HG03159 (cell line): ENCODE data around the gene LBH.

ENCODE experiments used
- ATAC-seq: cut with Tn5 transposase; IDR thresholded peaks from one replicate; pipeline ENCODE4 v1.9.1; 2021; ENCODE audit warnings: mild to moderate bottlenecking, moderate library complexity; ENCODE audit not compliant: unreplicated experiment

The LBH gene

DNA sequence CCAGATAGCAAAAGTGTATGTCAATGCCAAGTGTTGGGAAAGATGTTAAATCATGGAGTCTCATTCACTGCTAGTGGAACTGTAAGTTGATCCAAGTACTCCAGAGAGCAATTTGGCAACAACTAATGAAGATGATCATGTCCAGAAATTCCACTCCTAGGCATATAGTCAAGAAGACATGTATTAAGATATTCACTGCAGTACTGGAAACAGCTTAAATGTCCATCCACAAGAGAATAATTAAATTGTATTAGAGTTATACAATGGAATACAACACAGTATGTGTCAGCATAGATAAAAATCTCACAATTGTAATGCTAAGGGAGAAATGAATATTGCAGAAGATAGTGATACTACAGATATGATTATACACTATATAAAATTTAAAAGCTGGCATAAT lies 15.2 kb upstream of the LBH start:
- no peak for ATAC-seq

DNA sequence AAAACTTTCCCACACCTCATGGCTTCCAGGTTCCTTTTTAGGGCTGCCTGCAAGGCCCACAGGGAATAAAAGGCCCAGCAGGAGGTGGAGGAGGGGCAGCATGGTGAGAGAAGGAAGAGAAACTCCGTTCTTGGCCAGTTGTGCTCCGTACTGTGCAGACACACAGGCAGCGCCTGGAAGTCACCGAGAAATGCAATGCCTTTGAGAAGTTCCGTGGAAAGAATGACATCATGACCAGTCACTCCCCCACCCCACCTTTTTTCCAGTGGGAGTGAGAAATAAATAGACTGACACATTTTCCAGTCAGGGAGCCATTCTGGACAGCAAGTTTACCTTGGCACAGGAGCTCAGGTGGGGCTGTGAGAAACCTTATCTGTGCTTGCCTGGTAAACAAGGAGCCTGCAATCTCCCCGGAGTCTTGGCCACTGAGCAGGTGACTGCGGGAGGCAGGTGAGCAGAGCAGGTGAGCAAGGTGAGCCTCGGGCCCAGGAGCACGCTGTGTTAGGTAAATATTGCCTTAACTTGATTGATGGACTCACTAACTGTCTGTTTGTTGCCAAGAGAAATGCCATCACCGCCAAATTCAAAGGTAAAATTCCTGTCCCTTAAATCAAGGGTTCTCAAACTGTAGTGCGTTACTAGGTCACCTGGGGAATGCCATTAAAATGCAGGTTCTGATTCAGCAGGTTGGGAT lies 13.5 kb upstream of the LBH start:
- ATAC-seq, result no peak

DNA sequence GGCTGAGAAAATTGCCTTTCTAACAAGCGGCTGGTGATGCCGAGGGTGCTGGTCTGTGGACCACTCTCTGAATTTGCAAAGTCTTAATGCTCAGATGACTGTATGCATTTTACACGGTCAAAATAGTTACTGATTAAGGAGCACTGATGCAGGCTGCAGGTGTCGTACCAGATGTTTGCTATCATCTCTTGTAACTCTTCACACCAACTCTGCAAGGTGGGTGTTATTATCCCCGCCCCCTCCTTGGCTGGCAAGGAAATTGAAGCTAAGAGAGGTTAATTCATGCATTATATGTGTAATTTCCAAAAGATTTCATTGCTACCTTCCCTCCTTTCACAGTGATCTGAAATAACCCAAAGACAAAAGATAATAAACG lies 13.0 kb upstream of the LBH start:
- no peak for ATAC-seq

DNA sequence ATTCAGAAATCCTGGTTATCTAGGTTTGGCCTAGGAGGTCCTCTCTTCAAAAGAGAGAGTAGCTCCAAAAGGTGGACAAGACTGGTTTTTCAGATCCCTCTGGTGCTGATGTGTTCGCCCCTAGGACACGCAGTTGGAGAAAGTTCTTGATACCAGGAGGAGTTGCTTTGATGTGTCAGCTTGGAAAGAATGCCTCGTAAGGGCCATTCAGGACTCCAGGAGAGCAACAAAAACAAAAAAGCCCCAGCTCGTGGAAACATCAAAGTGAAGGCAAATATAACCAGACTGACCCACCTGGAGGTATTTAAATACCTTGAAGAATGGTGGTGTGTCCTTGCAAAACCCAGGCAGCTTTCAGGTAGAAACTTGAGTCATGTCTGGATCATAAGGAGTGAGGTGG lies 12.5 kb upstream of the LBH start:
- ATAC-seq, result no peak

DNA sequence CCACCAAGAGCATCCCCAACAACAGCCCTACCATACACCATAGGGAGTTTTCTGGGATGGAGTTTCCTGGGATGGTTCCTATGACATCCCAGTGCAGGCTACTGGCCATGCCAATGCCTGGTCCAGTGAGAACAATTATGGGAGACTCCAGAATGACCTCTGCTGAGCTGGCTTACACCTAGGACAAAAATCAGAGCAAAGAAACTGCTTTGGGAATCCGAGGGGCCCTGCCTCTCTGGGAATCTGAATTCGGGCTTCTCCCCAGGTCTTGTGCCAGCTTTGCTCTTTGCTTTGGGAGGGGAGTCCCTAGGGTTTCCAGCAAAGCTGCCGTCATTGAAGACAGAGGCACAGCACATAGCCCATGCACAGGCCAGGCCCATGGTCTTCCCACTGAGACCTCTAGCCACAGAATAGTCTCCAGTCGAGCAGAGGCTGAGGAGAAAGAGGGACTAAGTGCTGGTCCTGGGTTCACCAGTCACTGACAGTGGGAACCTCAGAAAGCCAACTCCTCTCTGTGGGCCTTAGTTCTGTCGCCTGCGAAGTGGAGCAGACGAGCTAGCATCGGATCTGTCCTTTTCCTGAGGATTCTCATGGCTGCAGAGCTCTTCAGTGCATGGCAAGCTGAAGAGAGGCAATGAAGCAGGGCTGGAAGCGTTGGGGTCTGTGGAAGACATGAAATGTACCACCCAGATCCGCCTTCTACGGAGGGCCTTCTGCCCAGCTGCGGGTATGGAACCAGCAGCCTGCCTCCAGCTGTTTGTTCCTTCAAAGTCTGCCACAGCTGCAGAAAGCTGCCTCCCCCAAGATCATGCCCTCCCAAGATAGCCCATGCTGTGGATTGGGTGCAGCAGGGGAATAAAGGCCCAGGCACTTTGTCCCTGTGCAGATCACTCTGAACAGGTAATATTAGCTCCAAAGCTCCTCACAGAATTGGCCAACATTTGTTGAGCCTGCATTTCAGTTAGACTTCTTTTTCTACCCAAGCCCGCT lies 11.2 kb upstream of the LBH start:
- ATAC-seq, result no peak

DNA sequence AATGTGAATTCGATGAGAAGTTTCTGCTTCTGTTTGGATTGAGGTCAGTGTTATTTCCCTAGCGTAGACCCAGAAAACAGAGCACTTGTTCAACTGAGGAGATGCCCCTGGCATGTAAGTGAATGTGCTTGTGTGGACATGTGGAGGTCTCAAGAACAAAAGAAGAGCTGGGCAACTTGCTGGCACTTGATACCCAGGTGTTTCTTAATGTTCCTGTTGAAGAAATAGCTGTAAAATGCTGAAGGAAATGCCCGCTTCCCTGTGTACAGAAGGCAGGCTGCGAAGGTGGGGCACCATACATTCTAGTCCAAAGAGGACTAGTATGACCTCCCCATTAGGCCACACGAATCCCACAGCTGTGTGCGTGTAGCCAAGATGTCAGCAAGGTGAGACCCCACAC lies 9.8 kb upstream of the LBH start:
- ATAC-seq, result no peak

DNA sequence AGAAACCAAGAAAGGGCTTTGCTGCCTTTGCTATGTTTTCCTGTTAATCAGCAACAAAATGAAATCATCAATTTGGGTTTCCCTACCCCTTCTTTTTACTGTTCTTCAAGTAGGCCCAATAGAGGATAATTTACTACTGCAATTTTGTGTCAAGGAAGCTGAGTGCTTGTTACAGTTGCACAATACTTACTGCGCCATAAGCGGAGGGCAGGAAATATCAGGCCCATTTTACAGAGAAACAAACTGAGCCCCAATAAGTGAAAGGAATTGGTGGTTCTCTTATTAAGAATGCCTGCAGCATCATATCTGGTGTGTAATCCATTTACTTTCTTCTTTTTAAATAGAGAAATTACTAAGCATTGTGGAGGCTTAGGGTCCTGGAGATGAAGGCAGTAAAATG lies 9.3 kb upstream of the LBH start:
- ATAC-seq, result no peak

DNA sequence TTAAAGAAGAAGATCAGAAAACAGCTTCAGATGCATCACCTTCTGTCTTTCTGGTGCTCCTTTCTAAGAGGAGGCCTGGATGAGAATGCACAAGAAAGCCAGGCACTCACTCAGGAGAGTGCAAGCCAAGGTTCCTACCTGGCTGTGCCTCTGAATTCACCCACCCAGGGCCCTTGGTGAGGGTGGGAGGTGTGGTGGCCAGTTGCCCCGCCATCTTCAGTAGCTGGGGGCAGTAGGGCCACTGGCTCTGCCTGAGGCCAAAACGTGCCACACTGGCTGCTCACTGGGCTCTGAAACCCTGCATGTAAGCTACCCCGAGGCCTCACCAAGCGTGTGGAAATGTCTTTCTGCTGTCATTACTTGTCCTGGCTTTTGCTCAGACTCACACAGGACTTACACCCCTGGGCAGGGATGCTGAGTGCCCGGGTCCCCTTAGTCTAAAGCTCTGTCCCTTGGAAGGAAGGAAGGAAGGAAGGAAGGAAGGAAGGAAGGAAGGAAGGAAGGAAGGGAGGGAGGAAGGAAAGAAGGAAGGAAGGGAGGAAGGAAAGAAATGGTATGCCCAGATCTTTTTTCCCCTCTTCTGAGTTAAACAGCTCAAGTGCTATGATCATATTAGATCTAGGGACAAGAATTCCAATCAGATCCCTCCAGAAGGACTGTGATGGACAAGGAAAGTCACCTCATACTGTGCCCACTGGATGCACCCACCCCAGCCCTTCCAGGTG lies 8.5 kb upstream of the LBH start:
- no peak for ATAC-seq

DNA sequence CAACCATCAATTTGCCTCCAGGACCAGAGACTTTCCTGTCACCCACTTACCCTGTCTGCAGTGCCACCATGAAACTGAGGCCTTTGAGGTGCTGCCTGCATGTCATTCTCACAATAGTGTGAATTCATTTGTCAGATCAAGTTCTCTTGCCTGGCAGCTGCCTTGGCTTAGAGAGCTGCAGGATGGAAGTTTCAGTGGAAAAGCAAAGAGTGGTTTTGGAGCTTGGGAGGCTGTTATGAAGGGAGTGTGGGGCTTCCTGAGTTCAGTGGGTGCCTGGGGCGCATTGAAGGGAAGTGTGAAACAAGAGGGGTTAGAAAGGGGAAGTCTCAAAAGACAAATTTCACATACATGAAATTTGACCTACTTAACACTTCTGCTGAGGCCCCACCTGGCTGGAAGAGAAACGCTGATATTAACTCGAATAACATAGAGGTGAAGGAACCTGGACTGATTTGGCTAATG lies 7.9 kb upstream of the LBH start:
- peak; percentile 48 for ATAC-seq

DNA sequence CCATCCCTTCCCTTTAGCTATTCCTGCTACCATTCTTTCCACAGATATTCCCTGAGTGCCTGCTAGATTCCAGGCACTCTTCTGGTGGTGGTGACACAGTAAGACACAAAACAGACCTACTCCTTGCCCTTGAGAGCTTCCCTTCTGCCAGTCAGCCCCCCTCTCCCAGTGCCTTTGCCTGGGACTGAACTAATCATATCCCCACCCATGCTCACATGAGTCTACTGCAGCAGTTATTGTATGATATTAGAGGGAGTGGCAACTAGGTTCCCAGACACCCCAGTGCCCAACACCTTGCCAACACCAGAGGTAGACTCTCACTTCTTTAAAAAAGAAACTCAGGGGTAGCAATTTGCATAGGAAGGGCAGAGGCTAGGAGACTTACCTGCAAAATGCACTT lies 7.2 kb upstream of the LBH start:
- no peak for ATAC-seq

DNA sequence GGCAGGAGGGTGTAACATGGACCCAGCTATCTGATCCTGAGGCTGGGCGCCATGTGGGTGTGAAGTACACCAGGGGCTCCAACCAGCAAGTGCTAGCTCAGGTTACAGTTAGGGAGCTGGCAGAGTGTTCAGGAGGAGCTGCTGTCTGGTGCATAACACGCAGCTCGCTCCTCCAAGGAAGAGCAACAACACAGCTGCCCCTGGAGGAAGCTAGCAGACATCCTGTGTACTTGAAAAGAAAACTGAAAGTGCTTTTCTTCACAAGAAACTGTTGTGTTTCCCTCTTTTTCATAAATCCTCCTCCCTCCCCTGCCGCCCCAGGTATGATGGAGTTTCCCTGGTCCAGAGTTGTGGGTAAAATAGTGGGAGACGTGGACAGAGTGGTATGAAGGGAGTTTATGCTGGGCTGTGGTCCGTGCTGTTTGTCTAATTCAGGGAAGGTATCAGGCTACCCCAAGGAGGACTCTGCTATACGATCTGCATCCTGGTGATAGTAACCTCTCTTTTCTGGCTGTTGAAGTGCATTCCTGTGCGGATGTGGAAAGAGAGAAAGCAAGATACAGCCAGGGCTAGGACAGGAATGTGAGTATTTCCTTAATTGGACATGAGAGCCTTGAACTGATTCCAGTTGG lies 6.1 kb upstream of the LBH start:
- peak; percentile 59 for ATAC-seq

DNA sequence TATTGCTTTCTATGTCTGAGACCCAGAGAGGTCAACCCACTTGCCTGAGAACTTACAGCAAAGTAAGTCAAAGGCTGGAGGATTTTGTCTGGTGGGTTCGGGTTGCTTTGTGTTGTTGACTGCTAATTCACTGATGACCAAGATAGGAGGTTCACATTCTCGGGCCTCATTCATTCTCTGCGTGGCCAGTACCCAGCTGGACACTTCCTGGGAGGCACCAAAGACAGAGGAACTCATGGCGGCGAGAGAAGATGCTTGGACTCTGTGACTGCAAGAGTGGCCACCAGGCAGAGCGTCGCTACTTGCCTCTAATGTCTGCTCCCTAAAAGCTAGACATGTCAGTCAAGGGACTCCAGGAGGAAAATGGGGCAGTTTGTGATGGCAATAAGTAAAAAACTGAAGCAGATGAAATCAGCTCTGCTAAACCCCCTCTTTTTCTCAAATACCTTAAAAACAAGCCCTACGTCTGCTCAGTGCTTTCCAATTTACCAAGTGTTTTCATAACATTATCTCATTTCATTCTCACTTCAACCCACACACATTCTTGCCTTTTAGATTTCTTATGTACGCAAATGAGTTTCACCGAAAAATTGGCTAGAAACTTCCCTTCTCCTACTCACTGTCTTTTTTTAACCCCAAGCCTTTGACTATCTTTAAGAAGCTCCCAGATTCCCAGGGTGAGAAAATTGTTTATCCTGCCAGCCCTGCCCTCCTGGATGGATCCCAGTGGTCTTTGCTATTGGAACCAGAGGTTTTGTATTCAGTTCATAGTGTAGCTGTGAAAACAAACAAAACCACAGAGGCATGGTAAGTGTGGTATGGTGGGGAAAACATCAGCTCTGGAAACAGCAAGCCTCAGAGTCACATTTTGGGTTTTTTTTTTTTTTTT lies 4.9 kb upstream of the LBH start:
- no peak for ATAC-seq

DNA sequence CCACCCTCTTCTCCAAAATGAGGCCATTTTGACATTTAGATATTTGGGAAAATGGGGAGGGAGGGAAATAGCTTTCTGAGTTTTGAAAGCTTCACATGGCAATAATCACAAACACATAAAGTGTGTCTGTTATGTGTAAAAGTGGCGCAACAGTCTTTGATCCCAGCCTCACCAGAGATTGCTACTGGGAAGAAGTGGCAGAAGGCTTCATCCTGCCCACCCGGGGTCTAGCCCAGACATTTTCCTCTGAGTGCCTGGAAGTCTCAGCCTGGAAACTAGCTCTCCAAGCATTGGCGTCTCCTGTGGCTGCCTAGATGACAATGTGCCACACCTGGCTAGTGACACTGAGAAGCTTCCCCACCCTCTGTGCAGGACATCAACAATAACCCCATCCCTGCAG lies 1.7 kb upstream of the LBH start:
- no peak for ATAC-seq

DNA sequence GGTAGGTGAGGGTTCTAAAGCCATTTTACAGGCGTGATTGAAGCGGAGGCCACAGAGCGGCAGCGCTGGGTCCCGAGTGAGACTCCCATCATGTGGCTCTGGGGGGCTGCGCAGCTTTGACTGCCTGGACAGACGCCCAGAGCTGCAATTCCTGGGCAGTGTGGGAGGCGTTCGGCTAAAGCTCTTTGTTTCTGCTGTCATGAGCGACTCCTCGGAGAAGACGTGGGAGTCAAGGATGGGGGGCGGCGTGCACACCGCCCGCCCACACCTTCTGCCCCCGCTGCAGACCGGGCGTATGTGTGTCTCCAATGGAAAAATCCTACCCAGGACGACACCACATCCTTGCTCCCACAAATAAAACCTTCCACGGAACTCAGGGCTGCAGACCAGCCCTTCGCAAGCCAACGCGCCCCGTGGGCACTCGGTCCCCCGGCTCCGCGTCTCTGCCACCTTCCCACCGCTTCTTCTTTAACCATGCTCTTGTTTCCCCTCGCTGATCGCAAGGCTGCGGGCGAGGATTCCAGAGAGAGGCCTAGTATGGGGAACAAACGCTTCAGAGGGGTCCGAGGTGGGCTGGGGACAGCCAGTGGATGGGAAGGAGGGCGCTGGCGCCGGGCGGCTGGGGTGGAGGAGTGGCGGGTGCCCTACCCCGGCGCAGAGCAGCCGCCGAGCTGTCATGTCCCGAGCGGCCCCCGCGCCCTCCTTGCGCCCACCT lies 680 bp upstream of the LBH start:
- peak; percentile 26 for ATAC-seq

DNA sequence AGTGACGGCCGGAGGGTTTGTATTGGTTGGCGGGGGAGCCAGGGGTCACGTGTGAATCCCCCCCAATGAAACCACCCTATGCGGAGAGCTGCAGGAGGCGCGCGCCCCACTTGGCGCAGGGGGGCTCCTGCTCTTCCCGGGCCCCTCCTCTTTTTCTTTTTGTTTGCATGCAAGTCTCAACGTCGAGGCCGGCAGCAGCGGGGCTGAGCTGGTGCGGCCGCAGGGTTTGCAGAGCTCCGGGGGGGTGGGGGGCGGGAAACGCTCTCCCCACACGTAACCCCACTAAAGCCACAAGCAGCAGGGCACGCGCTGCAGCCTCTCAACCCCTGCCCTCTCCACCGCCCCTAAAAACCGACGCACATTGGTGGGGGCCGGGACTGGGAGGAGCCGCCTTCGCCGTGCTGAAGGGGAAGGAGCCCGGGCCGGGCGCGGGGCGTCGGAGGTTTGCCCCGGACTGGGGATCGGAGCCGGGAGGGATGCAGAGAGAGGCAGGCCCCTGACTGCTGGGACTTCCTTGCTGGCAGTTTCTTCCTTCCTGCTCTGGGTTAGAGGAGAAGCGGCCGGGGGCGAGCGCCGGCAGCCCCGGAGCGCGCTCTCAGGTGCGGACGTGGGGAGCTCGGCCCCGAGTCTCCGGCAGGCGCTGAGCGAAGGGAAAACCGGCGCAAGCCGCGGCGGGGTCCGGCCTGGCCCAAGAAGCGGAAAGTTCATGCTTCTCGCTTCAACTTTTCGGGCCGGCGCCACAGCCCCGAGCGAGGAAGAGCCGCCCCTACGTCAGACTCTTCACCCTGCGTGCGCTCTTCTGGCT lies 864 bp downstream of the LBH start:
- peak; percentile 38 for ATAC-seq

DNA sequence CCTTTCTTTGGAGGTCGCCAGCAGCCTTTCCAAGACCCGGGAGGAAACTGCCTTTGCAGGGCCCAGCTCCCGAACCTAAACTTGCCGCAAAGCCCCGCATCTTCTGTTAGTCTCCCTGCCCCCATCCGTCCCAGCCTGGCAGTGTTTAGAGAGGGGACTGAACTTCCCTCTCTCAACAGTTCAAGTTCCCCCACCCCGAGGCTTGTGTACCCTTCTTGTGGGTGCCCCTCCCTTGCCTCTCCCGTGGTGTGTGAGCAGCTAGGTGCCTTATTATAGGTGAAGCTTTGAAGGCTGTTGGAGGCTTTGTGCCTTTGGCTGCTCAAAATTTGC lies 1.4 kb downstream of the LBH start:
- ATAC-seq, result no peak

DNA sequence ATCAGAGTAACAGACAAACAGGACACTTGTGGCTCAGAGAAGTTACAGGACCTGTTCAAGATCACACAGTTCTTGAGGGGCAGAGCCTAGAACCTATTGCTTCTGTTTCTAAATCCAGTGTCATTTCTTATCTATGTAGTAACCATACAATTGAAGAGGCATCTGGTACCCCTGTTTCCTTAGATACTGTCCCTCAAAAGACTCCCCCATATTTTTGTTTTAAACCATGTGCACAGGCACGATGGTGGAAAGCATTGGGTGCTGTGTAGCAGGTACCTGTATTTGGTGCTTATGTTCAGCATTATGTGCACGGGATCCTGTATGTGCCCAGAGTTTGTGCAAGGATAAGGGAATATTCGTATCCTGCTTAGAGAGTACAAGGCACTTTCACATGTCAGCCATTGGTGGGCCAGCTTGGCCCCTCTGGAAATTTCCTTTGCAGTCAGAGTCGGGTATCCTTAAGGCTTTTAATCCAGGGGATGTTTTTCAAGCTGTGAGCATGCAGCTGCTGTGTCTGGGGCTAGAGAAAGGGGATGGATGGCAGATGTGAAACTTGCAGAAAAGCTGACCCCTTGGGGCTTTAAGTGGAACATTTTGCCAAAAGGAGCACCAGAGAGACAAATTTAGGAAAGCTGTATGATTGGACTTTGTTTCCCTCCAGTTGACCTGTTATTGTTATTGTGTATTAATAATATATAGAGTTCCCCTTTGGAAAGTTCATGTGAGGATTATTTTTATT lies 2.1 kb downstream of the LBH start:
- ATAC-seq, result no peak
